ENCODE data around the gene PGPEP1.
A peak's percentile ranks its signal among the peaks of the same experiment; 100 is the strongest.
"Not testable (repeated sequence)": the region's sequence is repeated elsewhere in the genome, so short reads cannot be mapped to it uniquely, and the experiment has no call there.

PGPEP1 gene

GRCh38 chr19:18308051-18308947 lies 32.1 kb upstream of the PGPEP1 start:
- DNase-seq (ENCODE audit: low read depth in 2 of 3, low spot score in 1 of 3) = no peak

- DNase-seq (ENCODE audit: low read depth in 2 of 3, low spot score in 1 of 3) = no peak
Measured at GRCh38 chr19:18308948-18309325, 31.5 kb upstream of the PGPEP1 start.

- DNase-seq (ENCODE audit: low read depth in 2 of 3, low spot score in 1 of 3) = no peak
Measured at GRCh38 chr19:18309525-18310064, 30.8 kb upstream of the PGPEP1 start.

GRCh38 chr19:18310118-18310909 lies 30.1 kb upstream of the PGPEP1 start:
- no peak for DNase-seq (ENCODE audit: low read depth in 2 of 3, low spot score in 1 of 3)

DNA sequence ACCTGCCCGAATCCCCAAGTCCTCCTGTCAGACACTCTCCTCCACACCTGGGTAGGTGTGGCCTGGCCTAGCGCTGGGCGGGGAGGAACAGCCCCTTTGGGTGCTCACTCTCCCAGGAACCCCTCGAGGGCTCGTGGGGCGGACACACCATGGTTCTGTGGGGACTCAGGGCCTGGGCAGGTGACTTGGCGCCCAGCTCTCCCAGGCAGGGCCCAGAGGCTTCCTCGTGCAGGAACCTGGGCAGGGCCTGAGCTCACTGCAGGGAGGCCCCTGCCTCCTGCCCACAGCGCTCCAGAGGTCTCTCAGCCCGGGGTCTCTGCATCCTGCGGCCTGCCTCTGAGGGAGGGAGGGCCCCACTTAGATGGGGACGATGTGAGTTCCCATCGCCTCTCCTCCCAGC lies 29.4 kb upstream of the PGPEP1 start:
- no peak for DNase-seq (ENCODE audit: low read depth in 2 of 3, low spot score in 1 of 3)

DNA sequence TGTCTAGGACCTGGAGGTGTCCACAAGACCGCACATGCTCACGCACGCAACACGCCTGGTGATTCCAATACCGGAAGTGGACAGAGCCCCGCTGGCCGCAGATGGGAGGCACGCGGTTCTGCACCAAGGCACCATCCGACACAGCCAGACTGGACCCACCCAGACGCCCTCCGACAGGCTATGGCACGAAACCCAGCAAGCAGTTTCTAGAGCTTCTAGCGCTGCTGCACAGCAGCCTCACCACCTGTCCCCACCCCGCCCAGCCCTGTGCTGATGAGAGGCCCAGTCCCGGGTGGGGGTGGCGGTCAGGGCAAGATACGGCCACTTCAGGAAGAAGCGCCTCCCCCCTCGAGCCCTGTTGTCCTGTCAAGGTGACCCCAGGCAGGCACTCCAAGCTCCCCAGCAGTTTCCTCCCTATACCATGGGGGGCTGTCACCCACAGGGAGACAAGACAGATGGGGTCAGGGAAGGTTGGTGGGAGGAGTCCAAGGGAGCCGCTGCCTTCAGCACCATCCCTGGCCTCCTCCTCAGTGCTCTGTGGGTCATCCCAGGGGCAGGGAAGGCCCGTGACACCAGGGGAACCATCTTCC lies 28.8 kb upstream of the PGPEP1 start:
- no peak for DNase-seq (ENCODE audit: low read depth in 2 of 3, low spot score in 1 of 3)

DNA sequence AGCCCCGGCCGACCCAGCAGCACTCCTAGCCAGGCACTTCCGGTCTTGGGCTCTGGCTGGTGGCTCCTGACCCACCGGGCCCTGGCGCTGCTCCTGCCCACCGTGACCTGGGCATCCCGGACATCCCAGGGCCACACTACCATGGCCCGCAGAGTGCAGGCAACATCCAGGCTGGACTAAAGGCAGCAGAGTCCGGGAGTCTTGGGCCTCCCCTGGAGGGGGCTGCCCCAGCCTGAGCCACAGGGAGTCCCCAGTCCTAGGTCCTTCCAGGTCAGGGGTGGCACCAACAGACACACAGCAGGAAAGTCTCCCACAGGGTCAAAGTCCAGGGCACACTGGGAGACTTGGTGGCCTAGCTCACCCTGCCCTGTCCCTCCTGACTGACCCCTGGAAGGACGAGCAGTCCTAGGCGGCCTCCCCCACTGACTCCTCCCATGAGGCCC lies 28.3 kb upstream of the PGPEP1 start:
- DNase-seq (ENCODE audit: low read depth in 2 of 3, low spot score in 1 of 3) = no peak

DNA sequence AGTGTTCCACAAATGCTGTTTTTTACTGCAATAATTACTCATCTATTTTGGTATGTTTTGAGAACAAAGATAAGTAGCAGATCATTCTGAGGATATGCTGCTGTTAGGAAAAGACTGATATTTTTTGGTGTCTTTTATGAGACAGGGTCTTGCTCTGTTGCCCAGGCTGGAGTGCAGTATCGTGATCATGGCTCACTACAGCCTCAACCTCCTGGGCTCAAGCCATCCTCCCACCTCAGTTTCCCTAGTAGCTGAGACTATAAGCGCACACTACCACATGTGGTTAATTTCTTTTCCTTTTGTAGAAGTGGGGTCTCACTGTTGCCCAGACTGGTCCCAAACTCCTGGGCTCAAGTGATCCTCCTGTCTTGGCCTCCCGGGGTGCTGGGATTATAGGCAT lies 27.0 kb upstream of the PGPEP1 start:
- no peak for DNase-seq (ENCODE audit: low read depth in 2 of 3, low spot score in 1 of 3)

DNA sequence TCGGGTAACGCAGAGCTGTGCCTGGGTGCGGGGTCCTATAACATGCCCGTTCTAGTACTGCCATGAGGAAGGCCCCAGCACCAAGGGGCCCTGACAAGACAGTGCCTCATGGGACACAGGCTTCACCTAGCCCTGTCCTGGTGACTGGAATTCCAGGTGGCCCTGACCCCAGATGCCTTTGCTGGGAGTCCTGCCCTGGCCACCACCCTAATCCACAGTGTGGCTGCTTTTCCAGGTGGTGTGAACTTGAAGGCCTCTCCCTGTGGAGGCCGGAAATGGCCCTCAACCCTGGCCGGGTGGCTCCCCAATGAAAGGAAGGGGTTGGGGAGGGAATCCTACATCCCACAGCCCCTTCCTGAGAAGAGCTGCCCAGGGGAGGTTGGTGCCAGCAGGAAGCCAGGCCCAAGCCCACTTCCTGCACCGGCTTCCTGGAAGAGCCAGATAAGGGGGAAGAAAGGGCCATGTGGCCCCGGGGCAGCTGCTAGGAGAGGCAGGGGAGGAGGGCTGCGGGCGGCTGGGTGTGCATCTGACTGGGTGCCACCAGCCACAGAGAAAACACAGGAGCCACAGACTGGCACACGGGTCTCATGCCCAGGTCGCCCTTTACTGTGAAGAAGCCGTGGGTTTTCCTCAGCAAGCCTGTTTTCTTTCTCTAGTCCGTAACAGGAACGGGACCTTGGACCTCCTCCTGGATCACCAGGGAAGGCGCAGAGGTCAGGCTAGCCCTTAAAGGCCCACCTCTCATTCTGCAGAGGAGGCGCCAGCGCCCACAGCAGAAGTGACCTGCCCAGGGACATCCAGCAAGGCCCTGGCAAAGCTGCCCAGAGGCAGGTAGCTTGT lies 22.2 kb upstream of the PGPEP1 start:
- DNase-seq (ENCODE audit: low read depth in 2 of 3, low spot score in 1 of 3) = peak in 1 of 3 donors; percentile 31

- no peak for DNase-seq (ENCODE audit: low read depth in 2 of 3, low spot score in 1 of 3)
Measured at GRCh38 chr19:18319591-18320135, 20.7 kb upstream of the PGPEP1 start.

- DNase-seq (ENCODE audit: low read depth in 2 of 3, low spot score in 1 of 3) = no peak
Measured at GRCh38 chr19:18320865-18321733, 19.3 kb upstream of the PGPEP1 start.

DNA sequence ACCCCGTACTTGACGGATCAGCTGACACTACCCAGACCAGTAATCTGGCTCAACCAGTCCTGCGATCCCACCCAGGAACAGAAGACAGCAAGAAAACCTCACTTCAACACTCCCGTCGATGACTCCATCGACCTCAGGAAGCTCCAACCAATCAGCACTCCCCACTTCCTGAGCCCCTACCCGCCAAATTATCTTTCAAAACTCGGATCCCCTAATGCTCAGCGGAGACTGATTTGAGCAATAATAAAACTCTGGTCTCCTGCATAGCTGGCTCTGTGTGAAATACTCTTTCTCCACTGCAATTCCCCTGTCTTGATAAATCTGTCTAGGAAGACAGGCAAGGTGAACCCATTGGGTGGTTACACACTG lies 18.7 kb upstream of the PGPEP1 start:
- DNase-seq (ENCODE audit: low read depth in 2 of 3, low spot score in 1 of 3) = no peak

DNA sequence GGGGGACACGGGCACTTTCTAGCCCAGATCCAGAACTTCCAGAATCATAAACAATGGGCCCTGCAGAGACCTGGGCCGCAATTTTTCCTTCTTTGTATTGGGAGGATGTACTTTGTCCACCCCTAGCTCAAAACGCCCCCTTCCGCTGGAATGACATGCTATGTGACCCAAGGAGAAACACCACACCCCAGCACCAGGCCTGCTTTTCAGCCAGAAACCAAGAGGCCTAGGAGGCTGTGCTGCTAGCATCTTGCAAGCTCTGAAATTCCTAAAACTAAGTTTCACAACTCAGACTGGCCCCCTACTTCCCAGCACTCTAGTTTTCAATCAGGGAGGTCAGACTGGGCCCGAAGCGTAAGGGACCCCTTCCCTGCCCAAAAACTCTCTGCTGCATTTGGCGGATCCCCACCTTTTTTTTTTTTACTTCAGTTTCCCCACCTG lies 18.1 kb upstream of the PGPEP1 start:
- DNase-seq (ENCODE audit: low read depth in 2 of 3, low spot score in 1 of 3) = peak in 1 of 3 donors; percentile 57

GRCh38 chr19:18322759-18323460 lies 17.5 kb upstream of the PGPEP1 start, which contains the start of gene LSM4:
TSS of gene LSM4 (minus strand) at chr19:18323076. CDS start at chr19:18323020, 56 bp downstream.
- DNase-seq (ENCODE audit: low read depth in 2 of 3, low spot score in 1 of 3) = peak; percentile 99

- DNase-seq (ENCODE audit: low read depth in 2 of 3, low spot score in 1 of 3) = not testable (repeated sequence)
Measured at GRCh38 chr19:18324373-18324731, 16.0 kb upstream of the PGPEP1 start.

- DNase-seq (ENCODE audit: low read depth in 2 of 3, low spot score in 1 of 3) = no peak
Measured at GRCh38 chr19:18326772-18327171, 13.6 kb upstream of the PGPEP1 start.

GRCh38 chr19:18328340-18329034 lies 11.9 kb upstream of the PGPEP1 start:
- DNase-seq (ENCODE audit: low read depth in 2 of 3, low spot score in 1 of 3) = peak; percentile 82 to 83 (median 83)

GRCh38 chr19:18329035-18329376 lies 11.4 kb upstream of the PGPEP1 start:
- DNase-seq (ENCODE audit: low read depth in 2 of 3, low spot score in 1 of 3) = no peak

Data from stimulated activated CD4-positive, alpha-beta T cell treated with anti-CD3 and anti-CD28 coated beads, Interleukin-12 subunit alpha, Interleukin-12 subunit beta, amount 100 ng/mL, for 48 hours (primary cell).